CD1c-positive myeloid dendritic cell (primary cell): ENCODE results near the gene KAT6B.
"Not testable (repeated sequence)": the region's sequence is repeated elsewhere in the genome, so short reads cannot be mapped to it uniquely, and the experiment has no call there.

Experiments used
- DNase-seq: peaks from one replicate; pipeline ENCODE4 v3.0.0-alpha.2; 2016; ENCODE audit errors: extremely low spot score

The KAT6B gene

DNA sequence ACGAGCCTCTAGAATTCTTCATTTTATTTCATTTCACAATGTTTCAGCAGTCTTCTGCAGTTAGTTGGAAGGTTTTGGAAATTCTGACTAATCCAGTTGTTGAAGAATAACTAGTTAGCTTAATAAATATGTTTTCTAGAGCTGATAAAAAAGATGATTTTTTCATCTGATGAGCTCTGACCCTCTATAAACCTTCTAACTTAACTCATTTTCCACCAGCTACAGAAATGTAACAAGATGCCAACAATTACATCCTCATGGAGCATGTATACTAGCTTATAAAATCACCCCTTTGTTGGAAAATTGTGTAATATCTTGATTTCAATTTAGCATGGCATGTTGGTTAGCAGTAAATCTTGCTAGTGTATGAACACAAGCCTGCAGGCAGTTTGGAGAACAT is 33.1 kb downstream of the KAT6B start:
- DNase-seq, result no peak

DNA sequence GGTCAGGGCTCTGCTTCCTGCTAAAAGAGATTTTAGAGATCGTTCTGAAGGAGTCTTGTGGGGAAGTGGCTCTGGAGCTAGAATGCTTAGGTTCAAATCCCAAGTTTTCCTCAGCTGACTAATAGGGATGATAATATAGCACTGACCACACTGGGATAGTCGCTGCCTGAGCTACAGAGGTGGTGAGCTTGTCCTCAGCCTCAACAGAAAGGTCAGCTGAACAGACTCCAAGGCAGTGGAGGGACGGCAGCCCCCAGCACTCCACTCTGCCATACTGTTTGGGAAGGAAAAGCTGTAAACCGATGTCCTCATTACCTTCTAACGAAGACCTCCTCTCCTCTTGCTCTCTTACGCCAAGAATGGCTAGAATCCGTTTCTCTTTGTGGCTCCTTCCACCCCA is 36.2 kb downstream of the KAT6B start:
- no peak for DNase-seq

DNA sequence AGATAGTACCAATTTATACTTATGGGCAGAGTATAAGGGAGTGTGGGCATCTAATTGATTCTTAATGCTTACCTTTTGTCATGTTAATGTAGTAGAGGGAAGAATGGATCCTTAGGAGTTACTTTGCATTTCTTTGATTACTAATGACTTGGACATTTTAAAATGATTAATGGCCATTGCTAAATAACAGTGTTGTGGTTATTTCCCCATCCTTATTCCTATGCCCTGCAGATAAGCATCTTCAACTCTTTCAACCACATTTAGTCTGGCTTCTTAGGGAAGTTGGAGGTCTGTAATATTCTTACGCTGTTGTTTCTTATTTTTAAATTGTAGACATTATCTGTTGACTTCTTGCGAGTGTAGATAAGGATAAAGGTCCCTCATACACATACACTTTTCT is 37.2 kb downstream of the KAT6B start:
- DNase-seq, result no peak

DNA sequence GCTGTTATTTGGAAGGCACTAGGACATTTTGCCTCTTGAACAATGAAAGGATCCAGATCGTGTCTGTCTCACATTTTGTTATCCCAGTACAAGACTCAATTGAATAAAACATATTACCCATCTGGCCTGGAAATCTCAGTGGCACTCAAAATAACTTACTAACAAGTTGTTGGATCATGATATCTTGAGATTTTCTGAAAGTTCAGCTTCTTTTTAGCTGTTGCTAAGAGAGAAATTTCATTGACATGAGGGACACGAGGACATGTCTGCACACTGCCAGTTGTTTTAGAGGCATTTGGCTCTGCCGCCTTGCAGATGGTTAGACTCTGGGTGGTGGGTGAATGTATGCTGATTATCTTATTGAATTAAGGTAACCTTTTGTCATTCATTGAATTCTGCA is 41.0 kb downstream of the KAT6B start:
- DNase-seq, result no peak

DNA sequence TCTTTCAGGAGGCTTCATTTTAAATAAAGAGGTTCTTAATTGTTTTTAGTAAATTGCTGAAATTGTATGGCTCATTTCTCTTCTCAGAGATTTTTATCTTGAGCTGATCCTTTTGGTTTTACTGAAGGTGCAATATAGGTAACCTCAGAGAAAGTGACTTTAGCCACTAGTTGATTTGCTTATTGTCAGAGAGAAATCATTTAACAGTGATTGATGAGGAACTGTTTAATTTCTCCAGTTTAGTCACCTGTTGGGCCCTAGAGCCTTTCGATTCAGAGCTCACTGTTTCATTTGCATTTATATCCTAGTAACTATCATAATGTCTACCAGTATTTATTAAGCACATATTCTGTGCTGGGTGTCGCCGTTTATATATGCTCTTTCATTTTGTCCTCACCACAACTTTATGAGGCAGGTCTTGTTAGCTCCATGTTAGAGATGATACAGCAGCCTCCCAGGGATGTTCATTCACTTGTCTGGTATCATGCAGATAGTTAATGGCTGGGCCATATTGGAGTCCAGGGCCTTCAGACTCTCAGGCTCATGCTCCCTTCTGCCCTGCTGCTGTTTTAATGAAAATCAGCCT is 42.1 kb downstream of the KAT6B start:
- no peak for DNase-seq

DNA sequence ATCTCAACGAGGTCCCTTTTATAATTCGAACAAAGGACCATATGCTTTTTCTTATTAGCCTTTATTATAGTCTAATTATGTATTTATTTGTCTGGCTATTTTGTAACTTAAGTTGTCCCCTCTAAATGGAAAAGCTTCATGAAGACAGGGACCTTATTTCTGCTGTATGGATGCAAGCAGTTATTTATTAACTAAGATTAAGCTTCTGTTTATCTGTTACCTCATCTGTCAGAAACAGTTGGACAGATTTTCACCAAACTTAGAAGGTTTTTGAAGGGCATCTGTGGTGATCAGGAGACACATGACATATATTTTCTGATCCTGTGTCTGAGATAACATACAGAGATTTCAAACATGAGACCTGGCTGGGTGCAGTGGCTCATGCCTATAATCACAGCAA is 43.2 kb downstream of the KAT6B start:
- no peak for DNase-seq

DNA sequence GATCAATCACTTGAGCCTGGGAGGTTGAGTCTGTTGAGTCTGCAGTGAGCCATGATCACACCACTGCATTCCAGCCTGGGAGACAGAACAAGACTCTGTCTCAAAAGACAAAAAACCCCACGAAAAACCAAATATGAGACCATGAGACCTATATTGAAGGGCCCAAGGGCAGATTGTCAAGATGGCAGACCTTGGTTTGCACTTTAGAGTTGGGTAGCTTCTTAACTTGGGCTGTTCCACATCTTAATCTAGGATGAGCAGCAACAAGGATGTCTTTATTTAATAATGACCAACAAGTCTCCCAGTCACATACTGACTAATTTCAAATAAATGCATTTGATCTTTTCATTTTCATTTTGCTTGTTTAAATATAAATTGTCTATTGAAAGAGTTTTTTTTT is 43.8 kb downstream of the KAT6B start:
- DNase-seq, result no peak

DNA sequence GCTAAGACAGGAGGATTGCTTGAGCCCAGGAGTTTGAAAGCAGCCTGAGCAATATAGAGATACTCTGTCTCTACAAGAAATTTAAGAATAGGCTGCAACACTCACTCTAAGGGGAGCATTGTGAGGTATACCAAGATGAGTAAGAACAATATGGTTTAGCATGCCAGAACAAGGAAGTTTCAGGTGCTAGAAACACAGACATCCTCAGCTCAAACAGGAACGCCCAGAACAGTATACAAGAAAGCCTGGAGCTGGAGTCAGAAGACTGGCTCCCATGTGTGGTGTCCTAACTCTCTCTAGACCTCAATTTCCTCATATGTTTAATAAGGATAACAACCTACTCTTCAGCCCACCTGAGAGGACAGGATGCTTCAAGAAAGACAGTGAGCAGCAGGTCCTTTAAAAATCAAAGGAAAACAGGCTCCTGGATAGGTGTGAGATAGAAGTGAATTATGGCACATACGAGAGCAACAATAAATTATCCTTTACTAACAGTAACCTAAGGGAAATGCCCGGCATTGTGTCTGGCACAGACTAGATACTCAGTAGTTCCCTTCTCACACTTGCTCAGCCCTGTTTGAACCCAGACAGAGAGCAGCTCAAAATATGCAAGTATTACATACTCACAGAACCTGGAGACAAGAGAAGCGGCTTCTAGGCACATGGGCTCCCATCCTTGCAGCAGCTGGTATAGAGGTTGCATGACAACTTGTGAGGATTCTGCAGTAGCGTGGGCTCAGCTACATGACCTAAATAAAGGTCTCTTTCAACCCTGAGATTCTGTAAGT is 45.4 kb downstream of the KAT6B start:
- DNase-seq, result no peak

DNA sequence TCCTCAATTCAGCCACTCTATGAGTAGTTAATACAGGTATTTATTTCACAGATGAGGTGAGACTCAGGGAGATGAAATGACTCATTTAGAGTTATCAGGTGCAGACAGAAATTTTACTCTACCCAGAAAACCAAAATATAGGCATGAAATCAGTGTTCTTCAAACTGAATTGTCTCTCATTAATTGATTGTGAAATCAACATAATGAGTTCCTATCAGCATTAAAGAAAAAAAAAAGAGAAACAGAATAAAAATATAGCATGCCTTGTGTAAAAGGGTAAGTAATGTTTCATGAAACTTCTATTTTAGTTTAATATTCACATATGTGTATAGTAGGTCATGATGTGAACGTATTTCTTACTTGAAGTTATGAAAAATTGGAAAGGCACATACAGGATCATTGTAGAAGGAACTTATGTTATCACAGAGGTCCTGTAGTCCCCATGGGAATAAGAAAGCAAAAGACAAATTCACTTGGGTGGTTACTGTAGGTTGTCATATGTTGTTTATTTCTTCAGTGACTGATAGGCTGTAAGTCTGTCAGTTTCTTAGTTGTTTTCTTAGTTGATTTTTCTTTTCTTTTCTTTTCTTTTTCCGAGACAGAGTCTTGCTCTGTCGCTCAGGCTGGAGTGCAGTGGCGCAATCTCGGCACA is 47.5 kb downstream of the KAT6B start:
- no peak for DNase-seq

DNA sequence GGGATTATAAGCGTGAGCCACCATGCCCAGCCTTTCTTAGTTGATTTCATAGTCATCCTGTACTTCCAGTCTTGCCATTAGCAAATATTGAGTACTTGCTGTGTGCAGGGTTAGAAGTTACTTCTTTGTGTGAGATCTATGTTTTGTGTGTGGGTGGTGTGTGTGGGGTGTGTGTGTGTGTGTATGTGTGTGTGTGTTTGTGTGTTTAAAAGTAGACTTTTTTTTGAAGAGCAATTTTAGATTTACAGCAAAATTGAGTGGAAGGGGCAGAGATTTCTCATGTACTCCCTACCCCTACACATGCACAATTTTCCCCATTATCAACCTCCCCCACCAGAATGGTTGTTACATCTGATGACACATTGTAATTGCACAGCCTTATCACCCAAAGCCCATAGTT is 48.2 kb downstream of the KAT6B start:
- no peak for DNase-seq

DNA sequence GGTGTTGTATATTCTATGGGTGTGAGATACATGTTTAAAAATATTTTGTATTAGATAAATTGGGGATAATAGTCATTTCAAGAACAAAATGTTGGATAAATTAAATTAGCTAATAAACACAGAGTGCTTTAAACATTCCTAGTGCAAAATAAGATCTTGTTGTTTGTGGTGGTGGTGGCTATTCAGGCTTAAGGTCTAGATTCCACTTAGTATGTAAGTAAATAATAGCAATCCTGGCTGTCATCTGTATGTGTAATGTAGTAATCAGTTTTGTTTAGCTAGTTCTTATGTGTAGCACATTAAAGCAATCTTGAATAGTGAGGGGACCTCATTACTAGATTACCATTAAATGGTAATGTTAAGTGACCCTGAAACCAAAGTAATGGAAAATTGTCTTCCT is 48.7 kb downstream of the KAT6B start:
- DNase-seq, result no peak

DNA sequence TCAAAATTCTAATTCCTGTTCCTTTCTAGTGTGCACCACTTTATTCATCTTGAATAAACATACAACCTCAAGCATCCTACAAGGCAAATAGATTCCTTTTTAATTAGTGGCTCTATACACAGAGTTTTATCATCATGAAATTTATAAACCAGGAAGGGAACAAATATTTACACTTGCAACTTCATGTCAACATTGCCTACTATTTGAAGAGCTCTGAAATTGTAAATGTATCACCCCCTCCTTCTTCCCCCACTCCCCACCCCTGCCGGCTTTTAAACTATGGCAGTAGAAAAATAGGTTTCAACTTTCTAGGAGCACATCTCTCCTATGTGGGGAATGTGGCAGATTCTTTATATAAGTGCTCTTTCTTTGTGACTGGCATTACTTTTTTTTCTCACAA is 49.6 kb downstream of the KAT6B start:
- no peak for DNase-seq

DNA sequence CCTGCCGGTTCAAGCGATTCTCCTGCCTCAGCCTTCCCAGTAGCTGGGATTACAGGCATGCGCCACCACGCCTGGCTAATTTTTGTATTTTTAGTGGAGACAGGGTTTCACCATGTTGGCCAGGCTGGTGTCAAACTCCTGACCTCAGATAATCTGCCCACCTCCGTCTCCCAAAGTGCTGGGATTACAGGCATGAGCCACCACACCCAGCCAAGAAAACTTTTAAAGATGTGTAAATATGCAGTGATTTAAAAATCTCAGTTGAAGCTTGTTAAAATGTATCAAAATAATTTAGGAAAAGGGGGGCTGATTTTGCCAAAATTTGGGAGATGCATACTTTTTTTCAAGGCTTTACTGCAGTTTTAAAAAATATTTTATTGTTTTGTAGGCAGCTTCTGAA is 50.7 kb downstream of the KAT6B start:
- DNase-seq, result not testable (repeated sequence)

DNA sequence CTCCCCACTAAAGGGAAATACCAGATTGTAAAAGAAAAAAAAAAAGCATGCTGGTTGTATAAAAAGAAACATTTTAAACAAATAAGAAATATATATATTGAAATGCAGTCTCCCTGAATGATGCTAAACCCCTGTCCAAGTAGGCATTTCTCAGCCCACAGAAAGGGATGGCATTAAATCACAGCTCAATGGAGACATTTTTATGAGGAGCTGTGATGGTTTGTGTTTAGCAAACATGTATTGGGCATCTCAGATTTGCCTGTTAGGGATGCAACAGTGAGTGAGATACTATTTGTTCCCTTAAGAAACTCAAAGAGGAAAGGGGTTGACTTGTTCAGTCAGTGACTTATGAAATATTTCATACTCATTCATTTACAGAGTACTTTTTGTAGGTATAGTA is 51.5 kb downstream of the KAT6B start:
- DNase-seq, result no peak

DNA sequence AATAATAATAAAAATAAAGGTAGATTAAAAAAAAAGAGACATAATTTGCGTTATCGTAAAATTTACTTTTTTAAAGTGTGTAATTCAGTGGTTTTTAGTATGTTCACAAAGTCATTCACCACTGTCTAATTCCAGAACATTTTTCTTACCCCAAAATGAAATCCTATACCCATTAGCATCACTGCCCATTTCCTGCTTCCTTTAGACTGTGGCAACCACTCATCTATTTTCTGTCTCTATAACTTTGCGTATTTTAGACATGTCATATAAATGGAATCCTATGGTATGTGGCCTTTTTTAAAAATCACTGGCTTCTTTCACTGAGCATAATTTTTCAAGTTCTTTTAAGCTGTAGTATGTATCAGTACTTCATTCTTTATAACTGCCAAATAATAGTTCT is 53.6 kb downstream of the KAT6B start:
- no peak for DNase-seq

DNA sequence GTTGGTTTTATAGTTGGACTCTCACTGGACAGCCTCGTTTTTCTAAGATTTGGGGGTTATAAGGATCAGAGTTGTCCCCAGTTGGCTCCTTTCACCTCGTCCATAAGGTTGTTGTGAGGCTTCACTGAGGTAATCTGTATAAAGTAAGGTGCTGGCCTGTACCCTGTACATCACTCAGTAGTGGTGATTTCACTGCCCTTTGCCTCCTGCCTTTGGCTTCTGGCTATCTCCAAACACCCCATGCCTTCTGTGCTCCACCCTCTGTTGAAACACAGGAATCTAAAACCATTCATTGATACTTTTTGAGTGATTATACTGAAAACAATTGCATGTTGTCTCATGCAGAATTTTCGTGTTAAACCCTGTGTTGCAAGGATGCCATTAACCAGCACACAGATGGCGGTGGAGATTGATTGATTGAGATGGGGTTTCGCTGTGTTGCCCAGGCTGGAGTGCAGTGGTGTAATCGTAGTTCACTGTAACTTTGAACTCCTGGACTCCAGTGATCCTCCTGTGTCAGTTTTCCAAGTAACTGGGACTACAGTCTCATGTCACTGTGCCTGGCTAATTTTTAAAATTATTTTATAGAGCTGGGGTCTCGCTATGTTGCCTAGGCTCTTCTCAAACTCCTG is 55.0 kb downstream of the KAT6B start:
- no peak for DNase-seq

DNA sequence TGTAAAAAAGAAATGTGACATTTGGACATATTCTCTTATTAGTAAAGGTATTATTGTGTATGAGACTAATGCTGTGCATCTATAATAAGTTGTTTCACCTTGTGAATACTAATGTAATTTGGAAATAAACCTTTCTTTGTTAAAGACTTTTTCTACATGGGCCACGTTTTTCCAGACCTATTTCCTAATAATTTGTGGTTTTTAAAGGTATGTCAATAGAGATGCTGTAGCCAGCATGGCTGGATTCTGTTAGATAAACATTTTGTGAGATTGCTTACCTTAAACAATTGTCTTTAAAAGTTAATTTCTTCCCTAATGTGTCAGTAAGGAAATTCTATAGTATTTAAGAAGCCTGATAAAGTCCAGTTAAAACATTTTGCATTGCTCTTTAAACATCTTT is 56.0 kb downstream of the KAT6B start:
- DNase-seq, result no peak

DNA sequence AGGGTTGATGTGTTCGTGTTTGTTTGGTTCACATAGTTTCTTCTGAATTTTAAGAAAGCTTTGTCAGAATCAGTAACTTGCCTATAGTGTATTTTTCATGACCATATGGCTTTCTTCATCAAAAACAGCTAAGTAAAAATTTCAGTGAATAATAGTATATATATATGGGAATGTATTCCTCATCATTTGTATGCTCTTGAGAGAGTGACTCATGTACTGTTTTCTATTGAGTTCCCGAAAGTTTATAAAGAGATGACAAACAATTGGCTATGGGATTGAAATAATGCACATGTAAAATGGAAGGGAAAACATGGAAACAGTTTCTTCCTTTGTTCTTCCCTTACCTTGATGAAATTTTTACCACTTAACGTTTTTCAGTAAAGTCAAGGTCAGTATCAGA is 56.4 kb downstream of the KAT6B start:
- no peak for DNase-seq

DNA sequence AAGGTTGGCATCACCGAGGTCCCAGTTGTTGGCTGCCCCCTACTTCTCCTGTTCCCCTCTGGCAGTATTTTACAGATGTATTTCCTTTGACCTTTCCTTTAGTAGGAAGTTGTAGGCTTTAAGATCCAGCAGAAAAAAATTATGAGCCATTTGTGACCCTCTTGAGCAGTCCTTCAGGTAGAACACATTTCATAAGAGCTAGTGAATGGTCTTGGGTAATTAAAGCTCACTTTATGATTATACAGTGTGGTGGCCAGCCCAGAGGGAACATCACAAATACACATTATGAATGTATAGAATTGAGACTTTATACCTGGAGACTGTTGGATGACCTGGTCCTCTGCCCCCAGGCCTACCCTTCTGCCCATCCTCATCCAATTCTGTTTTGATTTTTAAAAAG is 57.0 kb downstream of the KAT6B start:
- no peak for DNase-seq

DNA sequence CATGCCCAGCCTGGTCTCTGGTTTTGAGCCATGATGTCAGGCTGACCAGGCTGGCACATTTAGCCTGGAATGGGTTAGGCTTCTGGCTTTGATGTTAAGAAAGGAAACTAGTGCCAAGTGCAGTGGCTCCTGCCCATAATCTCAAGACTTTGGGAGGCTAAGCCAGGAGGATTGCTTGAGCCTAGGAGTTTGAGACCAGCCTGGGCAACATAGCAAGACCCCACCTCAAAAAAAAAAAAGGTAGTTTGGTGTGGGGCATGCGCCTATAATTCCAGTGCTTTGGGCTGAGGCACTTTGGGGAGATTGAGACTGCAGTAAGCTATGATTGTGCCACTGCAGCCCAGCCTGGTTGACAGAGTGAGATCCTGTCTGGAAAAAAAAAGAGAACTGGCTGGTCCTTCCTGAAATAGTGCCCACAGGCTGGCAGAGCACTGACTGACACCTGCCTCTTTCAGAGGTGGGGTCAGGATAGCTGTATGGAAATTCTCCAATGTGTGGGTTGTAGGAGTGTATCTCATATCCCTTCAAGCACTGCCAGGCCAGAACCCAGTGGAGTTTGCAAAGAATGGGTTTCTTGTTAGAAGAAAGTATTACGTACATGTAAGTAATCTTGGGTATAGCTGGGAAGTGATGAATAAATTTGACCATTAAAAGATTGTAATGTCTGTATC is 61.3 kb downstream of the KAT6B start:
- peak; percentile 11 for DNase-seq

DNA sequence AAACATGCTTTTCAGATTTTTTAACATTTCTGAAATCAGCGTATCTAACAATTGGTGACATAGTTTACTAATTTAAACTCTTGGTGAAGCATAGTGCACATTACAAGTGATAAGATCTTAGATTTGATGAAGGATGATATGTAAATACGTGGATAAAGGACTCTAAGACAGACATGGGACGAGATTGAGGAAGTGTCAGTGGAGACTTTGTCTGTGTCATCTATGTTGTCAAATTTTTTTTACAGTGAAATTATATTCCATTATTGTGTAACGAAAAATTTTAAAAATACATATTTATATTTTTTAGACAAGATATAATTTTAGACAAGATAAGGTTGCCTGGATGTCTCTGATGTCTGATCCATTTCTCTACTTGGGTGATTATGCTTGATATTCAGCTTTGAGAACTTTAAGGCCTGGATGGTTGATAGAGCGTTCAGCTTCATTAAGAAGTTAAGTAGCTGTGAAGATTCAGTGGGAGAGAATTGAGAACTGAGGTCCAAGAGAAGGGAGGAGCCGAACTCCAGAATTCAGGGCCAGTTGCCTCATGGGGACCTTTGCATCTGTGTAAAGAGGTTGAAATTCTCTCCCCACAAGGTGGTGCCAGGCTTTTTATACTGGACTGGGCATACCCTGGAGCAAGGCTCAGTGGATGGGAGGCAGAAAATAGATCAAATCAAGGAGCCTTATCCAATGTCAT is 62.7 kb downstream of the KAT6B start:
- DNase-seq, result no peak

DNA sequence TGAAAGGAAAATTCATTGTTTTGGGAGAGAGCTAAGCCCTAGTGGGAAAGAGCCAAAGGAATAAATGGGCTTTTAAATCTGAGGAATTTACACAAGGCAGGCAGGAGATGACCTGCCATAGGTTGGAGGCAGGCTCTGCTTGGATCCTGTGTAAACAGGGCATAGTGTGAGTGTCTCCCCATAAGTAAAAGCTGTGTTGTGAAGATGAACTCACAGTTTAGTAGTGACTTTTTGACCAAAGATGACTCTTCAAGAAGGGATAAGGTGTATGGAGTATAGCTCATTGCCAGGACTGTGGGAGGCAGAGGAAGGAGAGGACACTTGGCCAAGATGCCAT is 63.2 kb downstream of the KAT6B start:
- DNase-seq, result no peak
